ENCODE measurements around the gene CAMKMT. TPM values are rescaled to one million over a fixed set of nuclear protein-coding genes. Genes with fewer than 3 reads are reported as not detected.

Gene CAMKMT
- total RNA-seq, 3 donors from 2014 or later (not counting 1 experiment from before 2014, with no cell fraction given) = 18.1 to 25.0 (median 20.6) TPM

- no peak for TF ChIP-seq CTCF (IDR thresholded peaks at IDR 0.05)
- DNase-seq = no peak
- H3K4me3 Mint-ChIP-seq = no peak overlapping the region
- 90% methylated on average over 3 of the region's 5 CpGs for WGBS (ENCODE audit: insufficient coverage)
- Histone ChIP-seq H3K4me3 (ENCODE audit: low read length) (no peak overlapping the region), H3K4me1 (ENCODE audit: control insufficient read depth, insufficient read depth, low read length) (no peaks in the 10 kb centered on the region), H3K27me3 (ENCODE audit: control insufficient read depth, insufficient read depth, low read length) (no peaks in the 10 kb centered on the region), H3K27ac (ENCODE audit: low read length) (no peak overlapping the region), H3K36me3 (ENCODE audit: control insufficient read depth, insufficient read depth, low read length) (no peaks in the 10 kb centered on the region), H3K9me3 (ENCODE audit: control insufficient read depth, insufficient read depth, low read length) (no peaks in the 10 kb centered on the region)
- H3K27ac Mint-ChIP-seq = no peak overlapping the region
- H3K9me3 Mint-ChIP-seq = no peaks in the 10 kb centered on the region
- no peaks in the 10 kb centered on the region for H3K36me3 Mint-ChIP-seq
- intact Hi-C loops (cut with micrococcal nuclease) = no loop called here
- H3K27me3 Mint-ChIP-seq (ENCODE audit: low read depth in 2 of 2) = no peaks in the 10 kb centered on the region
- no peak for ATAC-seq
- H3K4me1 Mint-ChIP-seq = no peaks in the 10 kb centered on the region
These were observed 326.1 kb downstream of the CAMKMT start for GRCh38 chr2:44687686-44688455.

GRCh38 chr2:44688456-44689124, 326.8 kb downstream of the CAMKMT start:
- ATAC-seq = no peak
- no peak overlapping the region for H3K27ac Mint-ChIP-seq

GRCh38 chr2:44689516-44689915, 327.8 kb downstream of the CAMKMT start:
- Histone ChIP-seq H3K4me3 (ENCODE audit: low read length) (no peak overlapping the region), H3K4me1 (ENCODE audit: control insufficient read depth, insufficient read depth, low read length) (no peaks in the 10 kb centered on the region), H3K36me3 (ENCODE audit: control insufficient read depth, insufficient read depth, low read length) (no peaks in the 10 kb centered on the region), H3K27me3 (ENCODE audit: control insufficient read depth, insufficient read depth, low read length) (no peaks in the 10 kb centered on the region), H3K9me3 (ENCODE audit: control insufficient read depth, insufficient read depth, low read length) (no peaks in the 10 kb centered on the region), H3K27ac (ENCODE audit: low read length) (no peak overlapping the region)
- intact Hi-C loops (cut with micrococcal nuclease) = no loop called here
- Mint-ChIP-seq H3K36me3 (no peaks in the 10 kb centered on the region), H3K4me1 (no peaks in the 10 kb centered on the region), H3K4me3 (no peak overlapping the region), H3K9me3 (no peaks in the 10 kb centered on the region), H3K27ac (no peak overlapping the region), H3K27me3 (ENCODE audit: low read depth in 2 of 2) (no peaks in the 10 kb centered on the region)
- TF ChIP-seq CTCF (IDR thresholded peaks at IDR 0.05) = no peak
- DNase-seq = no peak
- no peak for ATAC-seq
- WGBS (ENCODE audit: insufficient coverage) = 100% methylated on average over 1 of the region's 1 CpG

More at GRCh38 chr2:44688456-44689124, 326.8 kb downstream of the CAMKMT start:
- no peak for TF ChIP-seq CTCF (IDR thresholded peaks at IDR 0.05)
- no peaks in the 10 kb centered on the region for H3K36me3 Mint-ChIP-seq
- no peaks in the 10 kb centered on the region for H3K9me3 ChIP-seq (ENCODE audit: control insufficient read depth, insufficient read depth, low read length)
- intact Hi-C loops (cut with micrococcal nuclease) = no loop called here
- H3K27ac ChIP-seq (ENCODE audit: low read length) = no peak overlapping the region
- H3K4me1 Mint-ChIP-seq = no peaks in the 10 kb centered on the region
- H3K4me3 Mint-ChIP-seq = no peak overlapping the region
- no peaks in the 10 kb centered on the region for H3K36me3 ChIP-seq (ENCODE audit: control insufficient read depth, insufficient read depth, low read length)
- 85% methylated on average over 2 of the region's 2 CpGs for WGBS (ENCODE audit: insufficient coverage)
- H3K27me3 Mint-ChIP-seq (ENCODE audit: low read depth in 2 of 2) = no peaks in the 10 kb centered on the region
- H3K4me1 ChIP-seq (ENCODE audit: control insufficient read depth, insufficient read depth, low read length) = no peaks in the 10 kb centered on the region
- no peak for DNase-seq
- no peaks in the 10 kb centered on the region for H3K27me3 ChIP-seq (ENCODE audit: control insufficient read depth, insufficient read depth, low read length)
- H3K9me3 Mint-ChIP-seq = no peaks in the 10 kb centered on the region
- no peak overlapping the region for H3K4me3 ChIP-seq (ENCODE audit: low read length)
